Measurements from ENCODE around the gene TLE2.

DNA sequence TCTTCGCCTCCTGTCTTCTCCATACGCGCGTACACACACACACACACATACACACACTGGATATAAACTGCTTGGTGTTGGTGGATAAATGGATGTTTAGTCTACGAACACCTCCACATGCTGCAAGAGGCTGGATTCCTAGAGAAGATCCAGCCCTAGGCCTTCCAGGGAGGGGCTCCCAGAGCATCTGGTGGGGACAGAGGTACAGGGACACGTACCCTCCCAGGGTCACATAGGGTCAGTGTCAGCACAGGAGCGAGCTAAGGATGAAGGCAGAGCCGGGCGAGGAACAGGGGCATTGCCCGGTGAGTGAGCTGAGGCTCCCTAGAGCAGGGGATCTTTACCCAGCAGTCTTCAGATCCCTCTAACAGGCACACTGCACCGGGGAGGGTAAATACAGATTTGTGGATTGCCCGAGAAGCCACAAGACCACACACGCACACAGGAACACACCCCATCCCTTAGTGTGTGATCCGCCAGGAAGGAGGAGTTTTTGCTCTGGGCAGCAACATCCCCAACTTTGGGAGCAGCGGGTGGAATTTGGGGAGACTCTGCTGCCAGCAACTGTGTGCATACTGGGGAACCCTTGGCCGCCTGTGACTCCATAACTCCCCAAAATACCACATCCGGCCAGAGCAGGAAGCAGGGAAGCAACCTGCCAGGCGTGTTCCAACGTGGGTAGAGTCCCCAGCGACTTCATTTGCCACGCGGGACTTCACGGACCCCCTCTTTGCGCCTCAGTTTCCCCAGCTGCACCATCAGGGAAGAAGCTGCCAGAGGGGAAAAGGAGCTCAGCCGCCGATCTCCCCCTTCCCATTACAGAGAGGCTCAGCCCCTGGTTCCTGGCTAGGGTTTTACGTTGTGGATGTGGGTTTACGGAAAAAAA is 5.8 kb upstream of the TLE2 start:
- TF ChIP-seq, protein P1, sequence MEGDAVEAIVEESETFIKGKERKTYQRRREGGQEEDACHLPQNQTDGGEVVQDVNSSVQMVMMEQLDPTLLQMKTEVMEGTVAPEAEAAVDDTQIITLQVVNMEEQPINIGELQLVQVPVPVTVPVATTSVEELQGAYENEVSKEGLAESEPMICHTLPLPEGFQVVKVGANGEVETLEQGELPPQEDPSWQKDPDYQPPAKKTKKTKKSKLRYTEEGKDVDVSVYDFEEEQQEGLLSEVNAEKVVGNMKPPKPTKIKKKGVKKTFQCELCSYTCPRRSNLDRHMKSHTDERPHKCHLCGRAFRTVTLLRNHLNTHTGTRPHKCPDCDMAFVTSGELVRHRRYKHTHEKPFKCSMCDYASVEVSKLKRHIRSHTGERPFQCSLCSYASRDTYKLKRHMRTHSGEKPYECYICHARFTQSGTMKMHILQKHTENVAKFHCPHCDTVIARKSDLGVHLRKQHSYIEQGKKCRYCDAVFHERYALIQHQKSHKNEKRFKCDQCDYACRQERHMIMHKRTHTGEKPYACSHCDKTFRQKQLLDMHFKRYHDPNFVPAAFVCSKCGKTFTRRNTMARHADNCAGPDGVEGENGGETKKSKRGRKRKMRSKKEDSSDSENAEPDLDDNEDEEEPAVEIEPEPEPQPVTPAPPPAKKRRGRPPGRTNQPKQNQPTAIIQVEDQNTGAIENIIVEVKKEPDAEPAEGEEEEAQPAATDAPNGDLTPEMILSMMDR (IDR thresholded peaks at IDR 0.05) = no peak
- TF ChIP-seq POLR2AphosphoS5 (IDR thresholded peaks at IDR 0.05) = no peak

All from transverse colon (tissue), 4 donors.